ENCODE measurements around the gene HOXD13.

DNA sequence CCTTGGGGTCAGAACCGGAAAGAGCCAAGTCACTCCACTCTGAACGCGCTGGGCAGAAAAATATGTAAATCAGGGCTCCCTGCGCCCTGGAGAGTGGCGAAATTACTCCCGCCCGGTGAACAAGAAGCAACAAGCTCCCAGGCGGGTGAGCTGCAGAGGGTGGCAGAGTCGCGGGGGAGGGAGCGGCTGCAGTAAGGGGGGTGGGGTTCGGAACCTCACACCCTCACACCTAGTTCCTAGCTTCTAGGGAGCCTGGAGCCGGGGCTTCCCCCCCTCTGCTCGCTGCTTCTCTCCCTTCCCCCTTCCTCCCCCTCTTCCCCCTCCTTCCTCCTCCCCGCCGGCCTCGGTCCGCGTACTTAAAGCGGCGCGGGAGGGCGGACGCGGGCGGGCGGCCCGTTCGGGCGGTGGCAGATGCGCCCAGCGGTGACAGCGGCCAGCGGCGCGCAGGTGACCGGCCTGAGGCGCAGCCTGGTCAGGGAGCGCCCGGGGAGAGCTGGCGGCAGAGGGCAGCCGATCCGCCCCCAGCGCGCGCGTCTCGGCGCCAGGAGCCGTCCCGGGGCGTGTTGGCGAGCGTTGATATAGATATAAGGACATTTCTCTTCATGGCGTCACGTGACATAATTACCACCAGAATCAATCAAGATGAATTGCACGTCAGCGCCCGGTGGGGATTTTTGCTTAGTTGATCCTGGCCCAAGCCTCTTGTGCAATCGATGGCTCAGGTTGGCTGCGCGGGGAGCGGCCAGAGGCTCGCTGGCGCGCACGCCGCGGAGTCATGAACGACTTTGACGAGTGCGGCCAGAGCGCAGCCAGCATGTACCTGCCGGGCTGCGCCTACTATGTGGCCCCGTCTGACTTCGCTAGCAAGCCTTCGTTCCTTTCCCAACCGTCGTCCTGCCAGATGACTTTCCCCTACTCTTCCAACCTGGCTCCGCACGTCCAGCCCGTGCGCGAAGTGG lies 14.3 kb downstream of the HOXD13 start, which contains the start of gene HOXD11:
- TF ChIP-seq CTCF (IDR thresholded peaks at IDR 0.05; ENCODE audit: low read length) = no peak
- no peak for TF ChIP-seq EZH2 (optimal IDR thresholded peaks at IDR 0.05; ENCODE audit: low read depth, low read length)

Measured in MM.1S (cell line).